ENCODE results near the gene SLC6A9. TPM values are rescaled to one million over a fixed set of nuclear protein-coding genes. Genes with fewer than 3 reads are reported as not detected.

Gene SLC6A9
- polyA plus RNA-seq (2013, experiment 1 of 2): 18.3 TPM
- polyA plus RNA-seq (2013, experiment 2 of 2): 17.6 TPM

DNA sequence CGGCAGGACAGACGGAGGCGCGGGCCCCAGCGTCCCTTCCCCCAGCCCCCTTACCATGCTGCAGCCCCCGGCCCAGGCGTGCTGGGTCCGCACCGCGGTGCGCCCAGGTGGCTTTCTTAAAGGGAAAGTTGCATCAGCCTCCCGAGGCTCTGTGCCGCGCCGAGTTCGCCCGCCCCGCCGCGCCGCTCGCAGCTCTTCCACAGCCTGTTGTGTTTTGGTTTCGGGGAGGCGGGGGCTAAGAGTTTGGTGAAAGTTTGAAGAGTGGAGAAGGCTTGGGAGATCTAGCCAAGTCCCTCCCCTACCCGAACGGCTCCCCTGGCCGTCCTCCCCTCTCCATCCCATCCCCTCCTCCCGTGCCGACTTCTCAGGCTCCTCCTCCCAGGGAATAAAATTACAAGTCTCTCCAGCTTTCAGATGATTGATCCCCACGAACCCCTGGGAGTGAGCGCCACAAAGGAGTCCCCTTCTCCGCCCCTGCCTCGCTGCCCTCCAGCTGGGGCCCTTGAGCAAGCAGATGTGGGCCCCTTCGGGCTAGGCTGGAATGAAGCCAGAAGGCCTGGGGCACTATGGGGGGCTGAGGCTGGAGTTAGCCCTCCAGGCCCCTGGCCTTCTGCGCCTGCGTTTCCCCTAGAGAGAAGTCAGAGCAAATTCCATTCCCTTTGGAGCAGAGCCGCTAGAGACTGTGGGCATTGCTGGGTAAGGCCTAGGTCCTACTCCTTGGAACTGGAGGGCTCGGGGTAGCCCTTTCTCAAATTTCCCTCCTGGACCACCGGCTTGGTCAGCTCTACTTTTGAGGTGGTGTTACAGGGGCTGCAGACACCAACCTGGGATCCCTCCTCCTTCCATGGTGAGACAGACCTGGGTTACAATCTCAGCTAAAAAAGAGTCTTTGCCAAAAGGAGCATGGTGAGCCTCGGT, at the start of gene SLC6A9:
SLC6A9 (minus strand) TSS at position 211 of the 918 bp plus-strand sequence. CDS start 7,185 bp downstream, outside the sequence.
- Histone ChIP-seq H4K91ac (ENCODE audit: low read length) (peak within 1 kb of the TSS; percentile 52), H2BK12ac (ENCODE audit: low read length in 2 of 2) (peak within 1 kb of the TSS; percentile 18 to 61), H3K9me3 (ENCODE audit: control insufficient read depth, low read length) (no peaks in the 10 kb centered on the region), H3K79me1 (replicated peaks; ENCODE audit: low read length, poor library complexity, severe bottlenecking) (no peaks in the 10 kb centered on the region), H3K18ac (ENCODE audit: low read depth in 1 of 2, low read length in 2 of 2) (peak within 1 kb of the TSS; percentile 82 to 87), H2AK5ac (ENCODE audit: low read length, severe bottlenecking) (peak within 1 kb of the TSS; percentile 23), H3K23ac (ENCODE audit: low read length in 2 of 2) (peak within 1 kb of the TSS in 1 of 2 experiments; percentile 70), H3K27ac (ENCODE audit: low read length, poor library complexity, severe bottlenecking) (peak within 1 kb of the TSS; percentile 73), H3K4me2 (ENCODE audit: low read length, poor library complexity, severe bottlenecking) (peak within 1 kb of the TSS; percentile 94), H3K14ac (ENCODE audit: low read length in 2 of 2) (peak within 1 kb of the TSS in 1 of 2 experiments; percentile 96), H2AFZ (ENCODE audit: low read depth, low read length) (peak within 1 kb of the TSS; percentile 76), H3K27me3 (ENCODE audit: control insufficient read depth in 1 of 2, insufficient read depth in 1 of 2, low read length in 2 of 2) (no peaks in the 10 kb centered on the region), H3K36me3 (ENCODE audit: control insufficient read depth in 1 of 2, insufficient read depth in 2 of 2, low read depth in 1 of 2, low read length in 2 of 2) (no peaks in the 10 kb centered on the region), H2BK5ac (ENCODE audit: low read depth, low read length, poor library complexity, severe bottlenecking) (peak within 1 kb of the TSS; percentile 37), H3K4me1 (ENCODE audit: control insufficient read depth, insufficient read depth, low read depth, low read length) (peaks cover 18% of the 10 kb centered on the region), H3K4ac (ENCODE audit: low read depth in 1 of 2, low read length in 2 of 2) (peak within 1 kb of the TSS; percentile 66 to 92), H3K4me3 (ENCODE audit: insufficient read depth in 1 of 2, low read depth in 1 of 2, low read length in 2 of 2) (peak within 1 kb of the TSS; percentile 81 to 82), H2BK120ac (ENCODE audit: low read depth, low read length) (peak within 1 kb of the TSS; percentile 42), H4K8ac (ENCODE audit: low read length) (peak within 1 kb of the TSS; percentile 66), H2BK15ac (ENCODE audit: low read depth, poor library complexity, severe bottlenecking) (peak within 1 kb of the TSS; percentile 44), H3K9ac (ENCODE audit: low read length) (peak within 1 kb of the TSS; percentile 82)
- peak; percentile 80 for DNase-seq
- WGBS: 9% methylated on average over 20 of the region's 40 CpGs

DNA sequence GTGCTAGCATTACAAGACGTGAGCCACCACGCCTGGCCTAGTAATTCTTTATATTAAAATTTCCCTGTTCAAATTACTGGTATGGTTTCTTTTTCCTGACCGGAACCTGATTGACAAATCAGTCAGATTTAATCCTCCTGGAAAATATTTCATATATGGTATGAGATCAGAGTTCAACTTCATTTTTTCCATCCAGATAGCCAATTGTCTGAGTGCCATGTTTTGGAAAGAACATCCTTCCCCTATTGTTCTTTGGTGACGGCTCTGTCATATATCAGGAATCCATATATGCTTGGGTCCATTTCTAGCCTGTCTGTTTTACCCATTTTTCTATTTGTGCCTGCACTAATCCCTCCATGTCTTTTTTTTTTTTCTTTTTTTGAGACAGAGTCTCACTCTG, 48.3 kb upstream of the SLC6A9 start:
- no peak overlapping the region for H3K9ac ChIP-seq (ENCODE audit: low read length)
- H2AK5ac ChIP-seq (ENCODE audit: low read length, severe bottlenecking): no peak overlapping the region
- H2BK5ac ChIP-seq (ENCODE audit: low read depth, low read length, poor library complexity, severe bottlenecking): no peak overlapping the region
- H2BK120ac ChIP-seq (ENCODE audit: low read depth, low read length): no peak overlapping the region
- H3K79me1 ChIP-seq (replicated peaks; ENCODE audit: low read length, poor library complexity, severe bottlenecking): no peaks in the 10 kb centered on the region
- no peak overlapping the region for H3K27ac ChIP-seq (ENCODE audit: low read length, poor library complexity, severe bottlenecking)
- no peak overlapping the region for H2AFZ ChIP-seq (ENCODE audit: low read depth, low read length)
- H3K18ac ChIP-seq (ENCODE audit: low read depth in 1 of 2, low read length in 2 of 2): no peak overlapping the region
- H3K23ac ChIP-seq (ENCODE audit: low read length in 2 of 2): no peak overlapping the region
- no peak overlapping the region for H3K14ac ChIP-seq (ENCODE audit: low read length in 2 of 2)
- H4K8ac ChIP-seq (ENCODE audit: low read length): no peak overlapping the region
- 98% methylated on average over 3 of the region's 4 CpGs for WGBS
- peaks cover 5% of the 10 kb centered on the region for H3K4me1 ChIP-seq (ENCODE audit: control insufficient read depth, insufficient read depth, low read depth, low read length)
- H3K9me3 ChIP-seq (ENCODE audit: control insufficient read depth, low read length): no peaks in the 10 kb centered on the region
- no peak overlapping the region for H3K4me3 ChIP-seq (ENCODE audit: insufficient read depth in 1 of 2, low read depth in 1 of 2, low read length in 2 of 2)
- DNase-seq: no peak
- no peaks in the 10 kb centered on the region for H3K36me3 ChIP-seq (ENCODE audit: control insufficient read depth in 1 of 2, insufficient read depth in 2 of 2, low read depth in 1 of 2, low read length in 2 of 2)
- no peak overlapping the region for H3K4ac ChIP-seq (ENCODE audit: low read depth in 1 of 2, low read length in 2 of 2)
- H3K4me2 ChIP-seq (ENCODE audit: low read length, poor library complexity, severe bottlenecking): no peak overlapping the region
- no peak overlapping the region for H2BK12ac ChIP-seq (ENCODE audit: low read length in 2 of 2)
- no peak overlapping the region for H4K91ac ChIP-seq (ENCODE audit: low read length)
- no peak overlapping the region for H2BK15ac ChIP-seq (ENCODE audit: low read depth, poor library complexity, severe bottlenecking)
- no peaks in the 10 kb centered on the region for H3K27me3 ChIP-seq (ENCODE audit: control insufficient read depth in 1 of 2, insufficient read depth in 1 of 2, low read length in 2 of 2)

DNA sequence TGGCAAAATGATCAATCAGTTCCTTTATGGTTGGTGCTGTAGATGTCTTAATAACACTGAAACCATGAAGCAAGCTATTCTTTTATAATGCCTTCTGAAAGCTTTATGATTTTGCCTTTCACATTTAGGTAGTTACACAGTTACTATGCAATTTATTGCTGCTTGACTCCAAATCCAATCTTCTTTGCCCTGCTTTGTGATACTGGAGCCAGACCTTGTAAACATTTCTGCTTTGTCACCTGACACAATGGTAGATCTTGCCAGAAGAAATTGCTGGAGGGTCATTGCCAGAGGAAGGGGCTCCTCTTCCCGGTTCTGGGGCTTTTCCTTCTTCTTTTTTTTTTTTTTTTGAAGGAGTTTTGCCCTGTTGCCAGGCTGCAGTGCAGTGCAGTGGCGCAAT, 46.8 kb upstream of the SLC6A9 start:
- H3K4me1 ChIP-seq (ENCODE audit: control insufficient read depth, insufficient read depth, low read depth, low read length): peaks cover 9% of the 10 kb centered on the region
- H2BK12ac ChIP-seq (ENCODE audit: low read length in 2 of 2): no peak overlapping the region
- no peak overlapping the region for H3K14ac ChIP-seq (ENCODE audit: low read length in 2 of 2)
- H3K23ac ChIP-seq (ENCODE audit: low read length in 2 of 2): no peak overlapping the region
- no peak overlapping the region for H2AFZ ChIP-seq (ENCODE audit: low read depth, low read length)
- no peak overlapping the region for H2AK5ac ChIP-seq (ENCODE audit: low read length, severe bottlenecking)
- no peak overlapping the region for H3K4me2 ChIP-seq (ENCODE audit: low read length, poor library complexity, severe bottlenecking)
- H2BK15ac ChIP-seq (ENCODE audit: low read depth, poor library complexity, severe bottlenecking): no peak overlapping the region
- no peaks in the 10 kb centered on the region for H3K9me3 ChIP-seq (ENCODE audit: control insufficient read depth, low read length)
- H3K18ac ChIP-seq (ENCODE audit: low read depth in 1 of 2, low read length in 2 of 2): no peak overlapping the region
- no peak overlapping the region for H3K4ac ChIP-seq (ENCODE audit: low read depth in 1 of 2, low read length in 2 of 2)
- H3K27me3 ChIP-seq (ENCODE audit: control insufficient read depth in 1 of 2, insufficient read depth in 1 of 2, low read length in 2 of 2): no peaks in the 10 kb centered on the region
- no peak overlapping the region for H2BK120ac ChIP-seq (ENCODE audit: low read depth, low read length)
- H3K36me3 ChIP-seq (ENCODE audit: control insufficient read depth in 1 of 2, insufficient read depth in 2 of 2, low read depth in 1 of 2, low read length in 2 of 2): no peaks in the 10 kb centered on the region
- WGBS: 66% methylated on average over 2 of the region's 2 CpGs
- H4K91ac ChIP-seq (ENCODE audit: low read length): no peak overlapping the region
- no peak overlapping the region for H3K9ac ChIP-seq (ENCODE audit: low read length)
- no peaks in the 10 kb centered on the region for H3K79me1 ChIP-seq (replicated peaks; ENCODE audit: low read length, poor library complexity, severe bottlenecking)
- no peak overlapping the region for H3K27ac ChIP-seq (ENCODE audit: low read length, poor library complexity, severe bottlenecking)
- H2BK5ac ChIP-seq (ENCODE audit: low read depth, low read length, poor library complexity, severe bottlenecking): no peak overlapping the region
- H3K4me3 ChIP-seq (ENCODE audit: insufficient read depth in 1 of 2, low read depth in 1 of 2, low read length in 2 of 2): no peak overlapping the region
- no peak for DNase-seq
- no peak overlapping the region for H4K8ac ChIP-seq (ENCODE audit: low read length)

DNA sequence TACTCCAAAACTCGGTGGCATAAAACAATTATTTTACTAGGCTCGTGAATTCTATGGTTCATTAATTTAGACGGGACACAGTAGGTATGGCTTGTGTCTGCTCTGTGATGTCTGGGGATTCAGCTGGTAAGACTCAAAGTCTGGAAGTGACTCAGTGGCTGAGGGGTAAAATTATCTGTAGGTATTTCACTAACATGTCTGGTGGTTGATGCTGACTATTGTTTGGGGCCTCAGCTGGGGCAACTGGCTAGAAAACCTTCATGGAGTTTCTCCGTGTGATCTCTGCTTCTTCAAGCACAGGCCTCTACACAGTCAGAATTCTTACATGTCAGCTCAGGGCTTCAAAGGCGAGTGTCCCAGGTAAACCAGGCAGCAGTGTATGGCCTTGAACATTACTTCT, 46.2 kb upstream of the SLC6A9 start:
- peaks cover 10% of the 10 kb centered on the region for H3K4me1 ChIP-seq (ENCODE audit: control insufficient read depth, insufficient read depth, low read depth, low read length)
- no peak overlapping the region for H3K23ac ChIP-seq (ENCODE audit: low read length in 2 of 2)
- no peak overlapping the region for H3K4ac ChIP-seq (ENCODE audit: low read depth in 1 of 2, low read length in 2 of 2)
- no peaks in the 10 kb centered on the region for H3K79me1 ChIP-seq (replicated peaks; ENCODE audit: low read length, poor library complexity, severe bottlenecking)
- peak overlapping the region; percentile 34 for H3K27ac ChIP-seq (ENCODE audit: low read length, poor library complexity, severe bottlenecking)
- H2BK5ac ChIP-seq (ENCODE audit: low read depth, low read length, poor library complexity, severe bottlenecking): no peak overlapping the region
- no peak for DNase-seq
- no peaks in the 10 kb centered on the region for H3K9me3 ChIP-seq (ENCODE audit: control insufficient read depth, low read length)
- H2BK120ac ChIP-seq (ENCODE audit: low read depth, low read length): no peak overlapping the region
- H2AFZ ChIP-seq (ENCODE audit: low read depth, low read length): no peak overlapping the region
- 94% methylated on average over 5 of the region's 5 CpGs for WGBS
- peak overlapping the region; percentile 44 for H2AK5ac ChIP-seq (ENCODE audit: low read length, severe bottlenecking)
- no peak overlapping the region for H3K18ac ChIP-seq (ENCODE audit: low read depth in 1 of 2, low read length in 2 of 2)
- no peak overlapping the region for H3K9ac ChIP-seq (ENCODE audit: low read length)
- H3K4me3 ChIP-seq (ENCODE audit: insufficient read depth in 1 of 2, low read depth in 1 of 2, low read length in 2 of 2): no peak overlapping the region
- H2BK15ac ChIP-seq (ENCODE audit: low read depth, poor library complexity, severe bottlenecking): no peak overlapping the region
- H3K4me2 ChIP-seq (ENCODE audit: low read length, poor library complexity, severe bottlenecking): no peak overlapping the region
- H3K14ac ChIP-seq (ENCODE audit: low read length in 2 of 2): no peak overlapping the region
- no peak overlapping the region for H2BK12ac ChIP-seq (ENCODE audit: low read length in 2 of 2)
- no peaks in the 10 kb centered on the region for H3K36me3 ChIP-seq (ENCODE audit: control insufficient read depth in 1 of 2, insufficient read depth in 2 of 2, low read depth in 1 of 2, low read length in 2 of 2)
- H4K91ac ChIP-seq (ENCODE audit: low read length): peak overlapping the region; percentile 37
- no peak overlapping the region for H4K8ac ChIP-seq (ENCODE audit: low read length)
- H3K27me3 ChIP-seq (ENCODE audit: control insufficient read depth in 1 of 2, insufficient read depth in 1 of 2, low read length in 2 of 2): no peaks in the 10 kb centered on the region

All from mesenchymal stem cell (in vitro differentiated cells and primary cell).